MM.1S (cell line): ENCODE data around the gene PRKCZ.

Experiments used
- CTCF ChIP-seq: fragments of 300-600 bp; sonication (generic); IDR thresholded peaks from 2 replicates; pipeline ENCODE4 v1.5.1; 2016; ENCODE audit warnings: antibody characterized with exemption, low read length, mixed read lengths
- EZH2 ChIP-seq: fragments of 300-600 bp; sonication (generic); optimal IDR thresholded peaks from 2 replicates; pipeline ENCODE3; 2017; ENCODE audit warnings: low read depth, mild to moderate bottlenecking, antibody characterized with exemption, low read length, mixed read lengths
- EZH2phosphoT487 ChIP-seq: fragments of 300-600 bp; sonication (generic); IDR thresholded peaks from 2 replicates; pipeline ENCODE4 v1.6.1; 2018; ENCODE audit warnings: antibody characterized with exemption, low read length

GRCh38 chr1:2095981-2096736, 45.9 kb downstream of the PRKCZ start:
- TF ChIP-seq CTCF = no peak
- TF ChIP-seq EZH2phosphoT487 = no peak
- no peak for TF ChIP-seq EZH2
